ENCODE data around the gene TPT1. TPM values are rescaled to one million over a fixed set of nuclear protein-coding genes. Genes with fewer than 3 reads are reported as not detected.

The TPT1 gene
- total and polyA plus RNA-seq, 9 of the 15 experiments (the other 6 are each of a cell fraction or from before 2014, with no cell fraction given), result 602 to 2,508 (median 1,784) TPM

GRCh38 chr13:45340422-45341033 is 455 bp downstream of the TPT1 start (continued):
- TF ChIP-seq AFF4 (CRISPR knock-in tag; IDR thresholded peaks at IDR 0.05) (peak; percentile 80; the same call in 1 of the 2 replicates), XRCC3 (IDR thresholded peaks at IDR 0.05) (no peak), ZNF3 (CRISPR knock-in tag; IDR thresholded peaks at IDR 0.05) (no peak), DEAF1 (CRISPR knock-in tag; IDR thresholded peaks at IDR 0.05) (peak; percentile 89), RBM14 (IDR thresholded peaks at IDR 0.05; ENCODE audit: borderline replicate concordance, insufficient read depth, low read depth, low read length) (no peak), ZNF274 (IDR thresholded peaks at IDR 0.05; ENCODE audit: borderline replicate concordance, low read depth, low read length) (no peak), POLR2A (conservative IDR thresholded peaks at IDR 0.05) (peak; percentile 79), THAP12 (CRISPR knock-in tag; IDR thresholded peaks at IDR 0.05) (0 out of 2 replicates have a peak, but pooled peaks have one; percentile 21), TGIF2 (CRISPR knock-in tag; IDR thresholded peaks at IDR 0.05) (no peak), HBP1 (CRISPR knock-in tag; IDR thresholded peaks at IDR 0.05) (0 out of 2 replicates have a peak, but pooled peaks have one; percentile 50), CBX5 (IDR thresholded peaks at IDR 0.05; ENCODE audit: borderline replicate concordance, low read depth) (no peak), RNF2 (IDR thresholded peaks at IDR 0.05) (peak; percentile 51; the same call in 1 of the 2 replicates), U2AF2 (optimal IDR thresholded peaks at IDR 0.05; ENCODE audit: low read depth, low read length) (no peak), PKNOX1 (IDR thresholded peaks at IDR 0.05) (no peak), KDM1A (IDR thresholded peaks at IDR 0.05) (no peak), ZNF780A (CRISPR knock-in tag; IDR thresholded peaks at IDR 0.05) (no peak)
